Globus pallidus (tissue), 1 donor: ENCODE data around the gene HSPE1.
"Not testable (repeated sequence)": the region's sequence is repeated elsewhere in the genome, so short reads cannot be mapped to it uniquely, and the experiment has no call there.

Experiments
- DNase-seq: peaks from one replicate; pipeline ENCODE4 v3.0.0-alpha.2; 2015; ENCODE audit warnings: low spot score

The HSPE1 gene

GRCh38 chr2:197498235-197498936 lies 1.8 kb upstream of the HSPE1 start:
- no peak for DNase-seq

- peak; percentile 51 for DNase-seq
Measured at GRCh38 chr2:197498937-197499593, 1.1 kb upstream of the HSPE1 start.

GRCh38 chr2:197500503-197501131 lies 438 bp downstream of the HSPE1 start:
- no peak for DNase-seq

GRCh38 chr2:197502201-197502600 lies 2.0 kb downstream of the HSPE1 start:
- no peak for DNase-seq

GRCh38 chr2:197502685-197503084 lies 2.5 kb downstream of the HSPE1 start:
- no peak for DNase-seq

- no peak for DNase-seq
Measured at GRCh38 chr2:197504000-197504399, 3.8 kb downstream of the HSPE1 start.

GRCh38 chr2:197504512-197504911 lies 4.3 kb downstream of the HSPE1 start:
- DNase-seq, result no peak

- DNase-seq, result no peak
Measured at GRCh38 chr2:197506658-197507057, 6.5 kb downstream of the HSPE1 start.

- no peak for DNase-seq
Measured at GRCh38 chr2:197513915-197514314, 13.7 kb downstream of the HSPE1 start.

- no peak for DNase-seq
Measured at GRCh38 chr2:197514754-197515153, 14.6 kb downstream of the HSPE1 start.

- DNase-seq, result peak; percentile 68
Measured at GRCh38 chr2:197515315-197515738, 15.1 kb downstream of the HSPE1 start.

GRCh38 chr2:197515739-197516392 lies 15.7 kb downstream of the HSPE1 start, which contains the start of gene MOB4:
Gene MOB4 (plus strand): TSS chr2:197516066. CDS start chr2:197516087, 21 bp downstream.
- peak; percentile 95 for DNase-seq

- no peak for DNase-seq
Measured at GRCh38 chr2:197516393-197516761, 16.2 kb downstream of the HSPE1 start.

- no peak for DNase-seq
Measured at GRCh38 chr2:197517150-197517549, 17.0 kb downstream of the HSPE1 start.

- no peak for DNase-seq
Measured at GRCh38 chr2:197538412-197538811, 38.2 kb downstream of the HSPE1 start.

- DNase-seq, result no peak
Measured at GRCh38 chr2:197539734-197540133, 39.6 kb downstream of the HSPE1 start.

GRCh38 chr2:197543206-197543605 lies 43.0 kb downstream of the HSPE1 start:
- no peak for DNase-seq

GRCh38 chr2:197547163-197547900 lies 47.2 kb downstream of the HSPE1 start:
- no peak for DNase-seq

GRCh38 chr2:197548582-197548981 lies 48.4 kb downstream of the HSPE1 start:
- DNase-seq, result no peak

- DNase-seq, result not testable (repeated sequence)
Measured at GRCh38 chr2:197551260-197551659, 51.1 kb downstream of the HSPE1 start.
